T-helper 22 cell (primary cell): ENCODE results near the gene MIAT.

Experiments used
- DNase-seq: peaks from one replicate; pipeline ENCODE4 v3.0.0-alpha.2; 2020; ENCODE audit warnings: low read depth

The MIAT gene

GRCh38 chr22:26669060-26669481 lies 11.7 kb downstream of the MIAT start:
- DNase-seq, result no peak

GRCh38 chr22:26670459-26670858 lies 13.1 kb downstream of the MIAT start:
- DNase-seq, result no peak

- peak; percentile 58 for DNase-seq
Observed at GRCh38 chr22:26671317-26672059, 14.1 kb downstream of the MIAT start.

- DNase-seq, result peak; percentile 18
Observed at GRCh38 chr22:26672060-26672471, 14.7 kb downstream of the MIAT start.

GRCh38 chr22:26672590-26673468 lies 15.4 kb downstream of the MIAT start:
- peak; percentile 85 for DNase-seq

- DNase-seq, result no peak
Observed at GRCh38 chr22:26673486-26673885, 16.1 kb downstream of the MIAT start.

- DNase-seq, result no peak
Observed at GRCh38 chr22:26674211-26675190, 17.1 kb downstream of the MIAT start.

GRCh38 chr22:26675687-26676268 lies 18.4 kb downstream of the MIAT start:
- no peak for DNase-seq

GRCh38 chr22:26677217-26677616 lies 19.8 kb downstream of the MIAT start:
- DNase-seq, result no peak

- DNase-seq, result peak; percentile 27
Observed at GRCh38 chr22:26679003-26679629, 21.7 kb downstream of the MIAT start.

GRCh38 chr22:26680485-26680884 lies 23.1 kb downstream of the MIAT start:
- DNase-seq, result no peak

- no peak for DNase-seq
Observed at GRCh38 chr22:26681395-26681821, 24.0 kb downstream of the MIAT start.

- no peak for DNase-seq
Observed at GRCh38 chr22:26684168-26684567, 26.8 kb downstream of the MIAT start.

GRCh38 chr22:26685601-26686000 lies 28.2 kb downstream of the MIAT start:
- no peak for DNase-seq

GRCh38 chr22:26687439-26687838 lies 30.1 kb downstream of the MIAT start:
- DNase-seq, result no peak

- no peak for DNase-seq
Observed at GRCh38 chr22:26689513-26690301, 32.3 kb downstream of the MIAT start.

- no peak for DNase-seq
Observed at GRCh38 chr22:26690654-26691376, 33.4 kb downstream of the MIAT start.

- DNase-seq, result no peak
Observed at GRCh38 chr22:26691377-26691716, 34.0 kb downstream of the MIAT start.

- DNase-seq, result no peak
Observed at GRCh38 chr22:26692215-26692614, 34.8 kb downstream of the MIAT start.

GRCh38 chr22:26697151-26697550 lies 39.8 kb downstream of the MIAT start:
- DNase-seq, result no peak
